Activated CD4-positive, alpha-beta T cell treated with anti-CD3 and anti-CD28 coated beads, Interleukin-2, amount 50 U/mL, for 4 hours (primary cell): Measurements from ENCODE around the gene FRMPD2.
A peak's percentile ranks its signal among the peaks of the same experiment; 100 is the strongest.

ENCODE experiments used
- DNase-seq, 2 experiments: peaks; one replicate each; pipeline ENCODE4 v3.0.0-alpha.2; 2020

The FRMPD2 gene, protein sequence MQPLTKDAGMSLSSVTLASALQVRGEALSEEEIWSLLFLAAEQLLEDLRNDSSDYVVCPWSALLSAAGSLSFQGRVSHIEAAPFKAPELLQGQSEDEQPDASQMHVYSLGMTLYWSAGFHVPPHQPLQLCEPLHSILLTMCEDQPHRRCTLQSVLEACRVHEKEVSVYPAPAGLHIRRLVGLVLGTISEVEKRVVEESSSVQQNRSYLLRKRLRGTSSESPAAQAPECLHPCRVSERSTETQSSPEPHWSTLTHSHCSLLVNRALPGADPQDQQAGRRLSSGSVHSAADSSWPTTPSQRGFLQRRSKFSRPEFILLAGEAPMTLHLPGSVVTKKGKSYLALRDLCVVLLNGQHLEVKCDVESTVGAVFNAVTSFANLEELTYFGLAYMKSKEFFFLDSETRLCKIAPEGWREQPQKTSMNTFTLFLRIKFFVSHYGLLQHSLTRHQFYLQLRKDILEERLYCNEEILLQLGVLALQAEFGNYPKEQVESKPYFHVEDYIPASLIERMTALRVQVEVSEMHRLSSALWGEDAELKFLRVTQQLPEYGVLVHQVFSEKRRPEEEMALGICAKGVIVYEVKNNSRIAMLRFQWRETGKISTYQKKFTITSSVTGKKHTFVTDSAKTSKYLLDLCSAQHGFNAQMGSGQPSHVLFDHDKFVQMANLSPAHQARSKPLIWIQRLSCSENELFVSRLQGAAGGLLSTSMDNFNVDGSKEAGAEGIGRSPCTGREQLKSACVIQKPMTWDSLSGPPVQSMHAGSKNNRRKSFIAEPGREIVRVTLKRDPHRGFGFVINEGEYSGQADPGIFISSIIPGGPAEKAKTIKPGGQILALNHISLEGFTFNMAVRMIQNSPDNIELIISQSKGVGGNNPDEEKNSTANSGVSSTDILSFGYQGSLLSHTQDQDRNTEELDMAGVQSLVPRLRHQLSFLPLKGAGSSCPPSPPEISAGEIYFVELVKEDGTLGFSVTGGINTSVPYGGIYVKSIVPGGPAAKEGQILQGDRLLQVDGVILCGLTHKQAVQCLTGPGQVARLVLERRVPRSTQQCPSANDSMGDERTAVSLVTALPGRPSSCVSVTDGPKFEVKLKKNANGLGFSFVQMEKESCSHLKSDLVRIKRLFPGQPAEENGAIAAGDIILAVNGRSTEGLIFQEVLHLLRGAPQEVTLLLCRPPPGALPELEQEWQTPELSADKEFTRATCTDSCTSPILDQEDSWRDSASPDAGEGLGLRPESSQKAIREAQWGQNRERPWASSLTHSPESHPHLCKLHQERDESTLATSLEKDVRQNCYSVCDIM (N-terminal part only)

DNA sequence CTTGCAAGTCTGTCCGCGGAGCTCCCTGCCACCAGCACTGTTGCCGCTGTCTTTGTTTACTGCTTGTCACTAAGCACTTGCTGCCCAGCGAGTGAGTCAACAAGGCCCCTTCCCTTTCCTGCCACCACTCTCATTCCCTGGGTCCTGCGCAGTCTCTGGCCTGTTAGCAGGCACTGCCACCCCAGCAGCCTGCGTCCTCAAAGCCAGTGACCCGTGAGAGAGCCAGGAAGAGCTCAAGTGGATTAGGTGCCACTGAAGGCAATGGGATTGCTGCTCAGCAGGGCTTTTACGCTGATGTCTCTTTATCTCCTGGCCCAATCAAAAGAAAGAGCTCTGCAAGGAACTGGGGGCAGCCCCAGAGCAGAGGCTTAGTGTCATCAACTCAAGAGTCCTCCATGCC lies at the start of gene FRMPD2:
TSS of gene FRMPD2 (minus strand) at position 61 of the 400 bp plus-strand sequence. CDS start 129 bp downstream, outside the sequence.
- DNase-seq, result no peak

DNA sequence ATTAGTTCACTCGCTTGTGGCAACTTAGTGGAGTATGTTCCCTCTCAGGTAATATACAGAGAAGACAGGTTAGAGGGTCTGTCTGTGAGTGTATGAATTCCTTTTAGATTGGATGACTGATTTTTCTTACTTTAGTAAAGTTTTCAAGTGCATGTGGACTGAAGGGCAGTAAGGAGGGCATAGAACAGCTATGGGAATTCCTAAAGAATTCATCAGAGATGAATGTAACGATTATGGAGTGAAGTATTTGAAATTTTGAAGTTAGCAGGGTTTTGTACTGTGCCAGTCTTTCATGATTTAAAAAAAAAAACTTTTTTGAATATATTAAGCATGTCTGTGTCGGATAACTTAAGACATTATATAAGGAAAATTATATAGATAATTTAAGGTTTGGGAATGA lies 47.5 kb upstream of the FRMPD2 start:
- no peak for DNase-seq

DNA sequence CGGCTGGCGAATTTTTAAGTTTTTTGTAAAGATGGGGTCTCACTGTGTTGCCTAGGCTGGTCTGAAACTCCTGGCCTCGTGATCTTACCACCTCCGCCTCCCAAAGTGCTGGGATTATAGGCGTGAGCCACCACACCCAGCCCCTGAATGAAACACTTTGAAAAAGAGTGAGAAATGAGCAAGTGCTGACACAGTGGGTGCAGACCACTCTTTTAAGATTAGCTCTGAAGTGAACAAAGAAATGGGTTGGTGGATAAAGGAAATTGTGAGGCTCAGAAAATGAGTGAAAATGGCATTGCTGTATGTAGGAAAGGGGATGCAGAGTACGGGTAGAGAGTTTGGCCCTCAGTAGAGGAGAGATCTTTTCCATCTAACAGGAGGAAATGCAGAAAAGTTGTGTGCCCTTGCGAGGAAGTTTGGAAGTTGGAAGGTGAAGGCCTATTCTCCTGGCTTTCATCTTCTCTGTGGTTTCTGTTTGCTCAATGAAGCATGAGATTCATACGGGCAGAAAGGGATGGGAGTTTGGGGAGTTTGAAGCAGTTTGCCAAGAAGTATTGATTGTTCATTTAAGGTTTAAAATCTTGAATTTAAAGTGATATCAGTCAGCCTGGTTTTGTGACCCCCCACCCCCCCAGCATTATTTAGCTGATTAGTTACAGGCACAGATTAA lies 43.0 kb upstream of the FRMPD2 start:
- no peak for DNase-seq

DNA sequence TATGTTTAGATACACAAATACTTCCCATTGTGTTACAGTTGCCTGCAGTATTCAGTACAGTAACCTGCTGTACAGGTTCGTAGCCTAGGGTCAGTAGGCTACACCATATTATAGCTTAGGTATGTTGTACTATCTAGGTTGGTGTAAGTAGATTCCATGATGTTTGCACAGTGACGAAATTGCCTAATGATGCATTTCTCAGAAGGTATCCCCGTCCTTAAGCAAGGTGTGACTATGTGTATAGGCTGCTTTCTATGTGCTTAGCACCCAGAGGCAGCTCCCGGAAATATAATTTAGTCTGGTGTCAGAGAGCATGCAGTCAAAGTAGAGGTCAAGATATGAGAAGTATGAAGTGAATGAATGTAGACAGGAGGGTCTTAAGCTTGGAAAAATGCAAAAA lies 41.7 kb upstream of the FRMPD2 start:
- no peak for DNase-seq

DNA sequence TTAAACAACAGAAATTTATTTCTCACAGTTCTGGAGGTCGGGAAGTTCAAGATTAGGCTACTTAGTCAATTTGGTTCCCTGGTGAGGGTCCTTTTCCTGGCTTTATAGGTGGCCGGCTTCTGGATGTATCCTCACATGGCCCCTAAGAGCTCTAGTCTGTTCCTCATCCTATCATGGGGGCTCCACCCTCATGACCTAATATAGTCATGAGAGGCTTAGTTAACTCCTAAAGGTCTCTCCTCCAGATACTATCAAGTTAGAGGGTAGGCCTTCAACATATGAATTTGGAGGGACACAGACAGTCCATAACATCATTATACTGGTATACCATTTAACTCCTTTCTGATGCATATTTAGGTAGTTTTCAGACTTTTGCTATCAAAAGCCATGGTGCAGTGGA lies 39.6 kb upstream of the FRMPD2 start:
- DNase-seq, result no peak

DNA sequence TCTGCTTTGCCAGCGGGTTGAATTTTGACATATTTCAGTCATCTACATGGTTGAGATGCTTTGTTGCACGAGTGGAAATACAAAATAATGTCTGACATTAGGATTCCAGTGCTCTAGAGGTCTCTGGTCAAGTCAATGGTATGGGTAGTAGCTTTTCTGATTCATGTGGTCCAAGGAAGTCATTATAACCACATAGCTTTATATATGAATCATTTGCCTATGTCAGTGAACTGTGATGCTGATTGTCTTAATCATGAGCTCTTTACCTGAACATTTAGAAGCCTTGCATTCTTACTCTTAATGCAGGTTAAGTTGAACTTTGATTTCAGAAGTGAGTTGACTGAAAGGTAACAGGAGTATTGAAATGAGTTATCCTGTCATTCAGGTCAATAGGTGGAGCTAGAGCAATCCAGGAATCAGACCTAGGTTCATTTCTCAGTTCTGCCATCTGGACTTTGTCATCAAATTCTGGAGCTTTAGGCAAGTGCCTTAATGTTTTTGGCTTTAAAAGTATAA lies 35.3 kb upstream of the FRMPD2 start:
- no peak for DNase-seq

DNA sequence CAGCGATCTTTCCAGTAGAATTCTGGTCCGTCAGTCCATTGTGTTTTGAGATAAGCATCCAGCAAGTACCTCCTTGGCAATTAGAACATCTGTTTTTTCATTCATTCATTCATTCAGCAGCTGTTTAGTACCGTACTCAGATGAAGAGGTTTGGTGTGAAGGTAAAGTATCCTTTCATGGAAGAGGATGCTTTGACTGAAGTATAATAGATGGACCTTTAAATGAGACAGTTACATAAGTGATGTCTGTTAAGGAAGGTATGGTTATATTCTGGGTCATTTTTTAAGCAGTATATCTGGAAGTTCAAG lies 33.2 kb upstream of the FRMPD2 start:
- no peak for DNase-seq

DNA sequence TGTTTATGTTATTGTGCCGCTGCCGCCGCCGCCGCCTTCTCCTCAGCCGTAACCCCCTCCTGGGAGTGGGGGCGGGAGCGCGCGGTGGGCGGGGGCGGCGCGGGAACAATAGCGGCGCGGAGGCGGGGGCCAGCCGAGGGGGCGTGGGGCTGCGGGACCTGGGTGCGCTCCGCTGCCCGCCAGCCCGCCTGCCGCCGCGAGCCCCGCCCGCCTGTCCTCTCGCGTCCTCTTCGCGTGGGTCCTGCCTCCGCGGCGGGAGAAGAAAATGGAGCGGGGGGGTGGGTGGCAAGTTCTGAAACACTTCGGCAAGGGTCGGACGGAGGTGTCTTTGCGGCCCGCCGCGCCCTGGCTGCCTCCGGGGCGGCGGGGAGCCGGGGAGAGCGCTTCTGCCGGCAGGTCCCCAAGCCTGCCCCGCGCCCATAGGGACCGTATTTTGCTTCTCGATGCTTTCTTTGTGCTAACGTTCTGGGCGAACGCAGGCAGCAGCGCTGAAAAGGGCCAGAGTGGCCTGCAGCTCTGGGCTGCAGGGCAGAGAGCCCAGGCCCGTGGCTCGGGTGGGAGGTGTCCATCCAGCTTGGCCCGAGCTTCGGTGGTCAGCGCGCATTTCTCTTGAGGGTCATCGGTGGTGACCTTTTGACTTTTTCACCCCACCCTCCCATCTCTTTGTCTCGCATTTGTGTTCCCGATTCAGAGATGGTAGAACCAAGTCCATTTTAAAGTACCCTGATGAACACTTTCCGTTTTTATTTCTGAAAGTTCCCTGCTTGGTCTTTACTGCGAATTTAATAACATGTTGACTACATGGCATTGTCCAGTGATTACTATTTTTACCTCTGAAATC lies 32.6 kb upstream of the FRMPD2 start:
- DNase-seq, result peak; percentile 63 to 70

DNA sequence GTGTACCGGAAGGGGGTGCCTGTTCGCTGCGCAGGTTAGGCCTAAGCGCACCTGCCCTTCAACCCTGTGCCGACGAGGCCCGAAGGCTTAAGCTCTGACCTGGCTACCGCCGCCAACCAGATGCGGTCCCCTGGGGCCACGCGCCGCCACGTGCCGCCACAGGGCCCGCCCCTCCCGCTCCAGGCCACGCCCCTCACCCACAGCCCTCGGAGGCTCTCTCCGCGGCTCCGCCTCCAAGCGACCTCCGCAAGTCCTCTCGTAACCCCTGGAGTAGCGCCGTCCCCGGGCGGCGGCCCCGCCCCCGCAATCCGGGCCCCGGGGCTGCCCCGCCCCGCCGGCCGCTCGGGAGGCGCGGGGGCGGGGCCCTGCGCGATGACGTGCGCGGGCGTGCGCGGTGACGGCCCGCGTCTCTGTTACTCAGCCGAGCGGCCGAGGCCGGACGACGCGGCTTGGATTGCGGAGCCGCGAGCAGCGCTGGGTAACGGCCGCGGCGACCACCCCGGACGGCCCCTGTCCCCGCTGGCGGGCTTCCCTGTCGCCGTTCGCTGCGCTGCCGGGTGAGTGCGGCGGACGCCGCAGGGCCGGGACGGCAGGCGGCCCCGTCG lies 31.9 kb upstream of the FRMPD2 start, which contains the start of gene MAPK8:
TSS of gene MAPK8 (plus strand) at position 413 of the 605 bp plus-strand sequence. CDS start 94,984 bp downstream, outside the sequence.
- DNase-seq, result peak; percentile 89 to 92

DNA sequence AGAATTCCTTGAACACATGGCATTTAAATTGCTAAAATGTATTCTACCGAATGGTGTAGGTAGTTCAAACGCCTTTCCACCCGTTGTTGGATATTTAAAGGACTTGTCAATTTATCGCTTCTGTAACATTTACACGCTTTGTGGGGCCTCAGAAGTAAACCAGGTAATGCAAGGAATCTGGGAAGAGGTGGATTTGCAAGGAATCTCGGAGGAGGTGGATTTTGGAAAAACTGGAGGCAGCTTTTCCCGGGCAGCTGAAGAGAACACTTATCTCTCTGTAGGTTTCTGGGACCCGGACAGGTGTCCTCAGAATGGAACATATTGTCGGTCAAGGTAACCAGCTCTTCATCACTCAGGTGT lies 31.4 kb upstream of the FRMPD2 start:
- DNase-seq, result no peak

DNA sequence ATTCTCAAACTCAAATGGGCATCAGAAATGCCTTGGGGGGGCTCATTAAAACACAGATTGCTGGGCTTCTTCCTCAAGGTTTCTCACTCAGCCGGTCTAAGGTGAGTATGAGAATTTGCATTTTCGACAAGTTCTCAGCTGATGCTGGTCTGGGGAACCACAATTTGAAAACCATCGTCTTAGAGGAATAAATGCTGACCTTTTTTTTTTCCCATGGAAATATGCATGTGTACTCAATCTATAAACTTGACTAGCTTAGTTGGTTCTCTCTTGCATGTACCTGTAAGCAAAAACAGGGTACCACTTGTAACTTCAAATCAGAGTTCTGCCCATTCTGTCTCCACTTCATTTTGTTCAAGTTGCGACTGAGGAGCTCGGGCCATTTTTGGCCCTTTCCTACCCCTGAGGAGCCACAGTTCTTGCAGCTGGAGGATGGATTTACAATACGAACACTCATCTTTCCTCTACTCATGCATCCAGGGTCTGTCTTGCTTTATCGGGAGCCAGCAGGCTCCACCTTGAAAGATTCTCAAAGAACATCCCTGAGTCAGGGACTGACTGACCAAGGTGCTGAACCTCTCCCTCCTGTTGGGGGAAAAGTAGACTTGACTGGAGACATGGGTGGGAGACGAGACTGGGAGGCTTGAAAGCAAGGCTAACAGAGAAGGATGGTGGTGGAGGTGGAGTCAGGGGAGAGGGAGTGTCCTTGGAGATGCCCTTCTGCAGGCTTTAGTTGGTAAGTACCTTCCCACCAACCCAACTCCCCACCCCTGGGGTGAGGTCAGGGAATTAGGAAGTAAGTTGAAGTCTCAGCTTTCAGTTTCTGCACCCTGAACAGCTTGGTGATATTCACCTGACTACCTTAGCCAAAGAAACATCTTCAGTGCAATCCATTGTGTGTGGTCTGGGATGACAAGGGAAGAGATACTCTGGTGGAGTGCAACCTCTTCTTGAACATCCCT lies 28.3 kb upstream of the FRMPD2 start:
- DNase-seq, result no peak

DNA sequence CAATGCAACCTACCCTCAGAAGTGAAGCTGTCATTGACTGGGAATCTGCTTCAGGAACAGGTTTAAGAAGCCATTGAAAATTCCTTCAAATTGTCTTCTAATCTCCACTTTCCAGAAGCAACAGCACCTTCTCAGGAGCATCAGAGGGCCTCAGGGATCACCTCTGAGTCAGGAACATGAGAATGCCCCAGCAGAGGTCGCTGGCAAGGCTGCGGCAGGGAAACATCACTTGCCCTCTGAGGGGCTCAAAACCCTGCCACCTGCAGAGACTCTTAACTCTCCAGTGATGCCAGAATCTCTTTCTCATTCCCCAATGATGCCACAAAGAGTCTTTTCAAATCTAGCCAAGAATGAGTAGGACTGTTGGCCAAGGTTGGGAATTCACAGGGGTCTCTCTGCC lies 26.1 kb upstream of the FRMPD2 start:
- DNase-seq, result no peak

DNA sequence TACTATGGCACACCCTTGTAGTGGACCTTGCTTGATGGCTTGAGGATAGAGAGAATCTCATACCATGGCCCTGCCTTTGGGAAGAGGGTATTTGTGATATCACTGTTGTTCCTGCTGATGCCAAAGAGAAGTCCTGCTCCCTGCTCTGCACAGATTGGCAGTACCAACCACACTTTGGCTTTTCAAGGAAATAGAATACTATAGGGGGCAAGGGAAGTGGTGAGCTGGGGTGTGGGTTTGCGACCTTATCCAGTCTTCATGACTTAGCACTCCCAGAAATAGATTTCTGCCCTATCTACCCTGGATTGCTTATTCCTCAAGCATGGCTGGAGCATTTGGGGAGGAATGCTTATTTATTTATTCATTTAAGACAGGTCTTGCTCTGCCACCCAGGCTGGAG lies 25.2 kb upstream of the FRMPD2 start:
- DNase-seq, result no peak

DNA sequence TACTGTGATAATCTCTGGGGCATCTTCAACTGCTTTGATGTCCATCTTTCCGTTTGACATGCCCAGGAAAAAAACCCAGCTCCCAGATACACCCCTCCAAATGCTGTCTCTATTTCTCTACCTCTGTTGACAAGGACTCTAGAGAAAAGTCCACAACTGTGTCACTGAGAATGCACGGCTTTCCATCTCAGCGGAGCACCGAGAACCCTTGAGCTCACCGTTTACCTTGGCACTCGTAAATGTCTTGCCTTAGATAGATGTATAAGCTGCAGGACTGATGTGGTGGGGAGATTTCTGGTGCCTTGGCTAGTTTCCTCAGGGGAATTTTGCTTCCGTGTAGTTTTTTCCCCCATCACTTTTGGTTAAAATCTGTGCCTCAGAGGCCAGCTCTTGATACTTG lies 24.6 kb upstream of the FRMPD2 start:
- DNase-seq, result no peak

DNA sequence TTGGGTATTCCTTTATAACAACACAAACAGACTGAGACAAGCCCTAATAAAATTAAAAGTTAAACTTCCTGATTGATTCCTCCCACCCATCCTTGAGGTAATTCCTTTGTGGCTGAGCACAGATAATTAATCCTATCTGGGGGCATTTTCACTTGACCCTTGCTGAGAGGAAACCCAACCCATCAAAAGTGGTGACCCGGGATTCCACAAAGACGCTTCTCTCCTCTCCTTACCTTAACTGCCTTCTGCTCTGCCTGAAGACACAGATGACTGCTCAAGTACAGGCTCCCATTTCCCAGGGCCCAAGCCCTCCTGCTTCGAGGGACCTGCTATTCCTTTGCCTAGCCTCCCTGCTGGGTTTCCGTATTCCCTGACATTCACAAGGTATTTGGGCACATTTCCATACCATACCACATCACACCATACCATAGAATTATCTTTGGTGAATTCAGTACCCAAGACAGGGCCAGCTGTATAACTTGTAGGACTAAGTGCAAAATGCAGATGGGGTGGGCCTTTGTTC lies 22.1 kb upstream of the FRMPD2 start:
- DNase-seq, result no peak

DNA sequence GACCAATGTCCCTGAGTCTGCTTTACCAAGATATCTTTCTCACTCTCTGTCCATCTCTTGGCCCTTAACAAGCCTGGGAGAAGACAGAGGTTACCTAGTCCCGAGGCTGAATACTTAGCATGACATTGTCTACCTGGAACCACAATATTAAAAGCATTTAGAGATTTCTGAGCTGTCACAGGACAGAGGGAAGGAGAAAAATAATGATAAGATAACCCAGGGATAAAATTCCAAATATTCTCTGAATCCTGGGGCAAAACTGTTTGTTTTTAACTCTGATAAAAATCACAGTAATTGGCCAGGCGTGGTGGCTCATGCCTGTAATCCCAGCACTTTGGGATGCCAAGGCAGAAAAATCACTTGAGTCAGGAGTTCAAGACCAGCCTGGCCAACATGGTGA lies 19.9 kb upstream of the FRMPD2 start:
- DNase-seq, result no peak

DNA sequence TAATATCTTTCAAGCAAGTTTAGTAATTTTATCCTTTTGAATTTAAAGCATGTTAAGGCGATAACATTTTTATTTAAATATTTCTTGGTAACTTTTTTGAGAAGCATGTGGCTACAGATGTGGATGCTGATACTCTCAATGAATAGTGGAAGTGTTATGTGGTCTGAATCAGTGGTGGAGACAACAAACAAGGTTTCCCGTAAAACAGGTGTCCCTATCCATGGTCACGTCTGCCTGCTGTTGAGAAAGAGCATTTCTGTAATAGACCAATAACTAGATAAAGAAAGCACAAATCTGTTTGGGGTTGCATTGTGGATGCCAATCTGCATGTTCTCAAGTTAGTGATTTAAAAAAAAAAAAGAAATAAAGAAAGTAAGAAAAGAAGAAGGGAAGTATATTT lies 18.1 kb upstream of the FRMPD2 start:
- DNase-seq, result no peak

DNA sequence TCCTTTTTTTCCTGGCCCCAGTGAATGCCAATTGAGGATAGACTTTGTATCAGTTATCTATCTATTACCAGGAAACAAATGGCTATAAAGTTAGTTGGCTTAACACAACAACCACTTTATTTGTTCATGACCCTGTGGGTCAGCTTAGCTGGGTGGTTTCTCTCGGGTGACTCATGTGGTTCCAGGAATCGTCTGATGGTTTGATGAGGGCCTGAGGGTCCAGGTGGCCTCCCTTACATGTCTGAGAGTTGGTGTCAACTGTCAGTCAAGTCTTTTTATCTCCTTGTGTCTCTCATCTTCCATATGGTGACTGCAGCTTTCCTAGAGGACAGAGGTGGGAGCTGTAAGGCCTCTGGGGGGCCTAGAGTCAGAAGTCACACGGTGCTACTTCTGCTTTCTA lies 16.7 kb upstream of the FRMPD2 start:
- no peak for DNase-seq

DNA sequence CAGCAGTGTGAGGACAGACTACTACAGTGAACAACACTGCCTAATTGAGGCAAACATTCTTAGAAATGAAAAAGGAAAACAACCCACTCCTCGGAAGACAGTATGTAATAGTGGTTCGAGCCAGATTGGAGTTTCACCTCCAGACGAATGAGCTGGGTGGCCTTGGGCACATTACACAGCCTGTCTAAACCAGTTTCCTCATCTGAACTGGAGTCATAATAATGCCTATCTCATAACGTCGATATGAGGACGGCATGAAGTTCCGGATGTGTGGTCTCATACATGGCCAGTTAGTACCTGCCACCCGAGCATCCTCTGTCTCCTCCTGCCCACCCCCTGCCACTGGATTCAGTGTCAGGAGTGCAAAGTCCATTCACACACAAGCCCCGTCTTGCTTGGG lies 15.8 kb upstream of the FRMPD2 start:
- DNase-seq, result no peak
